Lower leg skin (tissue), 3 donors: ENCODE data around the gene EP400.

ENCODE experiments used
- POLR2A ChIP-seq, 2 donors: fragments of 450-650 bp; IDR thresholded peaks; one replicate each; pipeline ENCODE4 v1.6.1; 2016 to 2017; ENCODE audit warnings: antibody characterized with exemption in 2 of 2, mild to moderate bottlenecking in 1 of 2, moderate library complexity in 1 of 2
- TF ChIP-seq, protein P1 (sequence below), 3 donors: fragments of 450-650 bp; IDR thresholded peaks; one replicate each; pipeline ENCODE4 v1.5.1; 2016; ENCODE audit warnings: antibody characterized with exemption in 3 of 3, mild to moderate bottlenecking in 3 of 3, moderate library complexity in 2 of 3

GRCh38 chr12:131905630-131906091 lies 44.1 kb upstream of the EP400 start:
- no peak for TF ChIP-seq POLR2A (IDR thresholded peaks at IDR 0.05)
- TF ChIP-seq, protein P1, sequence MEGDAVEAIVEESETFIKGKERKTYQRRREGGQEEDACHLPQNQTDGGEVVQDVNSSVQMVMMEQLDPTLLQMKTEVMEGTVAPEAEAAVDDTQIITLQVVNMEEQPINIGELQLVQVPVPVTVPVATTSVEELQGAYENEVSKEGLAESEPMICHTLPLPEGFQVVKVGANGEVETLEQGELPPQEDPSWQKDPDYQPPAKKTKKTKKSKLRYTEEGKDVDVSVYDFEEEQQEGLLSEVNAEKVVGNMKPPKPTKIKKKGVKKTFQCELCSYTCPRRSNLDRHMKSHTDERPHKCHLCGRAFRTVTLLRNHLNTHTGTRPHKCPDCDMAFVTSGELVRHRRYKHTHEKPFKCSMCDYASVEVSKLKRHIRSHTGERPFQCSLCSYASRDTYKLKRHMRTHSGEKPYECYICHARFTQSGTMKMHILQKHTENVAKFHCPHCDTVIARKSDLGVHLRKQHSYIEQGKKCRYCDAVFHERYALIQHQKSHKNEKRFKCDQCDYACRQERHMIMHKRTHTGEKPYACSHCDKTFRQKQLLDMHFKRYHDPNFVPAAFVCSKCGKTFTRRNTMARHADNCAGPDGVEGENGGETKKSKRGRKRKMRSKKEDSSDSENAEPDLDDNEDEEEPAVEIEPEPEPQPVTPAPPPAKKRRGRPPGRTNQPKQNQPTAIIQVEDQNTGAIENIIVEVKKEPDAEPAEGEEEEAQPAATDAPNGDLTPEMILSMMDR (IDR thresholded peaks at IDR 0.05), result no peak
